Coronary artery (tissue), 2 donors: ENCODE data around the gene TMEM167A.

ENCODE experiments used
- DNase-seq: peaks from one replicate; pipeline ENCODE4 v3.0.0-alpha.2; 2017; ENCODE audit warnings: low spot score
- H3K27ac ChIP-seq, 2 donors: fragments of 200-600 bp; sonication (generic); one replicate each; pipeline ENCODE4 v1.5.1; 2016 to 2019
- H3K4me3 ChIP-seq: fragments of 200-600 bp; sonication (generic); 2 replicates; pipeline ENCODE4 v1.5.1; 2016; ENCODE audit warnings: mild to moderate bottlenecking, moderate library complexity
- TF ChIP-seq, protein P1 (sequence below): fragments of 200-600 bp; sonication (generic); IDR thresholded peaks from one replicate; pipeline ENCODE4 v1.5.1; 2019; ENCODE audit warnings: antibody characterized with exemption

TMEM167A gene

GRCh38 chr5:83036991-83037575, 40.1 kb downstream of the TMEM167A start:
- no peak overlapping the region for H3K27ac ChIP-seq
- TF ChIP-seq, protein P1, sequence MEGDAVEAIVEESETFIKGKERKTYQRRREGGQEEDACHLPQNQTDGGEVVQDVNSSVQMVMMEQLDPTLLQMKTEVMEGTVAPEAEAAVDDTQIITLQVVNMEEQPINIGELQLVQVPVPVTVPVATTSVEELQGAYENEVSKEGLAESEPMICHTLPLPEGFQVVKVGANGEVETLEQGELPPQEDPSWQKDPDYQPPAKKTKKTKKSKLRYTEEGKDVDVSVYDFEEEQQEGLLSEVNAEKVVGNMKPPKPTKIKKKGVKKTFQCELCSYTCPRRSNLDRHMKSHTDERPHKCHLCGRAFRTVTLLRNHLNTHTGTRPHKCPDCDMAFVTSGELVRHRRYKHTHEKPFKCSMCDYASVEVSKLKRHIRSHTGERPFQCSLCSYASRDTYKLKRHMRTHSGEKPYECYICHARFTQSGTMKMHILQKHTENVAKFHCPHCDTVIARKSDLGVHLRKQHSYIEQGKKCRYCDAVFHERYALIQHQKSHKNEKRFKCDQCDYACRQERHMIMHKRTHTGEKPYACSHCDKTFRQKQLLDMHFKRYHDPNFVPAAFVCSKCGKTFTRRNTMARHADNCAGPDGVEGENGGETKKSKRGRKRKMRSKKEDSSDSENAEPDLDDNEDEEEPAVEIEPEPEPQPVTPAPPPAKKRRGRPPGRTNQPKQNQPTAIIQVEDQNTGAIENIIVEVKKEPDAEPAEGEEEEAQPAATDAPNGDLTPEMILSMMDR: no peak
- H3K4me3 ChIP-seq: no peak overlapping the region
- DNase-seq: no peak

GRCh38 chr5:83035373-83036100, 41.7 kb downstream of the TMEM167A start:
- Histone ChIP-seq H3K4me3 (no peak overlapping the region), H3K27ac (no peak overlapping the region)
- TF ChIP-seq, protein P1: no peak
- no peak for DNase-seq

- TF ChIP-seq, protein P1: no peak
- DNase-seq: no peak
- no peak overlapping the region for H3K27ac ChIP-seq
- no peak overlapping the region for H3K4me3 ChIP-seq
Measured at GRCh38 chr5:83034528-83035207, 42.5 kb downstream of the TMEM167A start.

GRCh38 chr5:83034036-83034435, 43.2 kb downstream of the TMEM167A start:
- no peak overlapping the region for H3K4me3 ChIP-seq
- no peak overlapping the region for H3K27ac ChIP-seq
- no peak for DNase-seq
- TF ChIP-seq, protein P1: no peak

- DNase-seq: no peak
- H3K27ac ChIP-seq: no peak overlapping the region
- TF ChIP-seq, protein P1: no peak
- no peak overlapping the region for H3K4me3 ChIP-seq
Measured at GRCh38 chr5:83031381-83031780, 45.8 kb downstream of the TMEM167A start.

- no peak for DNase-seq
- Histone ChIP-seq H3K27ac (no peak overlapping the region), H3K4me3 (no peak overlapping the region)
- TF ChIP-seq, protein P1: no peak
Measured at GRCh38 chr5:83029912-83030311, 47.3 kb downstream of the TMEM167A start.
